Fibroblast of lung (primary cell): ENCODE measurements around the gene AICDA.

Source experiments
- EZH2 ChIP-seq: IDR thresholded peaks from 2 replicates; pipeline ENCODE4 v1.5.1; 2012; ENCODE audit warnings: low read length, control low read depth, mild to moderate bottlenecking; ENCODE audit errors: missing control alignments
- TF ChIP-seq, protein P1 (sequence below), 2 donors: IDR thresholded peaks in 1 of 2; conservative IDR thresholded peaks in 1 of 2; 1 replicate in 1 of 2; 2 replicates in 1 of 2; pipeline ENCODE4 v1.5.1; 2011 to 2012; ENCODE audit warnings: low read length in 2 of 2, control low read depth in 1 of 2, inconsistent platforms in 1 of 2, low read depth in 1 of 2, mild to moderate bottlenecking in 1 of 2

- TF ChIP-seq, protein P1, sequence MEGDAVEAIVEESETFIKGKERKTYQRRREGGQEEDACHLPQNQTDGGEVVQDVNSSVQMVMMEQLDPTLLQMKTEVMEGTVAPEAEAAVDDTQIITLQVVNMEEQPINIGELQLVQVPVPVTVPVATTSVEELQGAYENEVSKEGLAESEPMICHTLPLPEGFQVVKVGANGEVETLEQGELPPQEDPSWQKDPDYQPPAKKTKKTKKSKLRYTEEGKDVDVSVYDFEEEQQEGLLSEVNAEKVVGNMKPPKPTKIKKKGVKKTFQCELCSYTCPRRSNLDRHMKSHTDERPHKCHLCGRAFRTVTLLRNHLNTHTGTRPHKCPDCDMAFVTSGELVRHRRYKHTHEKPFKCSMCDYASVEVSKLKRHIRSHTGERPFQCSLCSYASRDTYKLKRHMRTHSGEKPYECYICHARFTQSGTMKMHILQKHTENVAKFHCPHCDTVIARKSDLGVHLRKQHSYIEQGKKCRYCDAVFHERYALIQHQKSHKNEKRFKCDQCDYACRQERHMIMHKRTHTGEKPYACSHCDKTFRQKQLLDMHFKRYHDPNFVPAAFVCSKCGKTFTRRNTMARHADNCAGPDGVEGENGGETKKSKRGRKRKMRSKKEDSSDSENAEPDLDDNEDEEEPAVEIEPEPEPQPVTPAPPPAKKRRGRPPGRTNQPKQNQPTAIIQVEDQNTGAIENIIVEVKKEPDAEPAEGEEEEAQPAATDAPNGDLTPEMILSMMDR (conservative IDR thresholded peaks at IDR 0.05 in 1 of 2, IDR thresholded peaks at IDR 0.05 in 1 of 2; ENCODE audit: low read depth in 1 of 2, low read length in 2 of 2), result no peak
- TF ChIP-seq EZH2, result no peak
Observed at GRCh38 chr12:8559676-8560075, 53.0 kb downstream of the AICDA start.
